MCF 10A (cell line): Measurements from ENCODE around the gene CNPY1. TPM values are rescaled to one million over a fixed set of nuclear protein-coding genes. Genes with fewer than 3 reads are reported as not detected.
A peak's percentile ranks its signal among the peaks of the same experiment; 100 is the strongest.

Experiments
- BruUV-seq: library from RNA; stranded (reverse); fragments of 400-500 nt; replicated peaks from 2 replicates; lab custom pipeline; 2021; lab: Mats Ljungman, UMichigan
- CTCF ChIA-PET: fragments of 300-600 bp; sonication (Branson Sonifier 250); formaldehyde crosslinking; extraction: SDS; loops from one replicate; lab custom pipeline; 2021; ENCODE audit warnings: antibody characterized with exemption, inconsistent platforms; lab: Yijun Ruan, JAX
- POLR2A ChIA-PET: fragments of 300-600, 350-650 bp; sonication (Branson Sonifier 250); formaldehyde crosslinking; extraction: SDS; loops from one replicate; lab custom pipeline; 2020; ENCODE audit warnings: antibody characterized with exemption, inconsistent platforms; lab: Yijun Ruan, JAX
- DNase-seq: peaks from one replicate; pipeline ENCODE4 v3.0.0-alpha.2; 2018; ENCODE audit not compliant: unreplicated experiment
- H3K27ac Mint-ChIP-seq: one replicate; pipeline ENCODE4 v1.8.0; 2022; ENCODE audit warnings: mild to moderate bottlenecking, low read depth, mixed read lengths; ENCODE audit not compliant: unreplicated experiment
- H3K27me3 Mint-ChIP-seq: one replicate; pipeline ENCODE4 v1.8.0; 2022; ENCODE audit warnings: mixed read lengths; ENCODE audit not compliant: insufficient read depth, unreplicated experiment
- H3K36me3 Mint-ChIP-seq: one replicate; pipeline ENCODE4 v1.8.0; 2022; ENCODE audit warnings: mild to moderate bottlenecking, moderate library complexity, mixed read lengths; ENCODE audit not compliant: insufficient read depth, unreplicated experiment
- H3K4me1 Mint-ChIP-seq: one replicate; pipeline ENCODE4 v1.8.0; 2022; ENCODE audit warnings: mixed read lengths; ENCODE audit not compliant: insufficient read depth, unreplicated experiment
- H3K4me3 Mint-ChIP-seq: one replicate; pipeline ENCODE4 v1.8.0; 2022; ENCODE audit warnings: mild to moderate bottlenecking, moderate library complexity, mixed read lengths; ENCODE audit not compliant: unreplicated experiment
- H3K9me3 Mint-ChIP-seq: one replicate; pipeline ENCODE4 v1.8.0; 2022; ENCODE audit warnings: mixed read lengths; ENCODE audit not compliant: unreplicated experiment
- intact Hi-C: fragments of 100-400 bp; cut with micrococcal nuclease; formaldehyde crosslinking; loops from 2 replicates; pipeline ENCODE4 v1.14.1; 2022
- total RNA-seq: library from RNA; stranded (reverse); gene quantifications from 2 replicates; pipeline ENCODE4 v1.2.3, GENCODE V29; 2022
- TF ChIP-seq, protein P1 (sequence below): fragments of 200-600 bp; IDR thresholded peaks from one replicate; pipeline ENCODE4 v1.8.0; 2022; ENCODE audit warnings: antibody characterized with exemption, mild to moderate bottlenecking; ENCODE audit not compliant: unreplicated experiment

The CNPY1 gene
- total RNA-seq, 1 experiment from 2014 or later = not detected

DNA sequence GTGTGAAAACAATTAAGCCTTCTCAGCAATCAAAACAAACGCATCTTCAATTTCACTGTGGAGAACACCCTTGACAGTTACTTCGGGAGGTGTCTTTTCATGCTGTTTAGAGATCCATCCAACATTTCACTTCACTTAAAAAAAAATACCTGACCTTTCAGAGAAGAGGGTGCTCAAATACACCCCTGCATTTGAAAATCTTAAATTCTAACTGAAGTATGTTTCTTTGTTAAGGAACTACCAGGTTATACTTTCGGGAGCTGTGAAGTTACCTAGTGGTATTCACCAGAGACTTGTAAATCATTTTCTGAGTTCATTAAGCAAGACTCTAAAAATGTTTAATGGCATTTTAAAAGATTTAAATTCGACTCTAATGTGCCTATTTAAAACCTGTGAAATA lies 38.8 kb downstream of the CNPY1 start:
- TF ChIP-seq, protein P1, sequence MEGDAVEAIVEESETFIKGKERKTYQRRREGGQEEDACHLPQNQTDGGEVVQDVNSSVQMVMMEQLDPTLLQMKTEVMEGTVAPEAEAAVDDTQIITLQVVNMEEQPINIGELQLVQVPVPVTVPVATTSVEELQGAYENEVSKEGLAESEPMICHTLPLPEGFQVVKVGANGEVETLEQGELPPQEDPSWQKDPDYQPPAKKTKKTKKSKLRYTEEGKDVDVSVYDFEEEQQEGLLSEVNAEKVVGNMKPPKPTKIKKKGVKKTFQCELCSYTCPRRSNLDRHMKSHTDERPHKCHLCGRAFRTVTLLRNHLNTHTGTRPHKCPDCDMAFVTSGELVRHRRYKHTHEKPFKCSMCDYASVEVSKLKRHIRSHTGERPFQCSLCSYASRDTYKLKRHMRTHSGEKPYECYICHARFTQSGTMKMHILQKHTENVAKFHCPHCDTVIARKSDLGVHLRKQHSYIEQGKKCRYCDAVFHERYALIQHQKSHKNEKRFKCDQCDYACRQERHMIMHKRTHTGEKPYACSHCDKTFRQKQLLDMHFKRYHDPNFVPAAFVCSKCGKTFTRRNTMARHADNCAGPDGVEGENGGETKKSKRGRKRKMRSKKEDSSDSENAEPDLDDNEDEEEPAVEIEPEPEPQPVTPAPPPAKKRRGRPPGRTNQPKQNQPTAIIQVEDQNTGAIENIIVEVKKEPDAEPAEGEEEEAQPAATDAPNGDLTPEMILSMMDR = no peak
- intact Hi-C loops = loop anchor here (10.0 kb wide), 1 partner anchor 123 kb away; no protein-coding TSS in a partner anchor
- Mint-ChIP-seq H3K4me1 (peaks cover 6% of the 10 kb centered on the region), H3K36me3 (no peaks in the 10 kb centered on the region), H3K4me3 (no peak overlapping the region), H3K27me3 (peaks cover 100% of the 10 kb centered on the region), H3K9me3 (no peaks in the 10 kb centered on the region), H3K27ac (no peak overlapping the region)
- DNase-seq = no peak
- ChIA-PET POLR2A (interaction anchor here (0.6 to 0.7 kb wide), 2 partner anchors 31 to 511 kb away, joined by 3 read pairs; no protein-coding TSS in a partner anchor), CTCF (interaction anchor here (0.7 kb wide), 1 partner anchor 37 kb away, joined by 3 read pairs; no protein-coding TSS in a partner anchor)
- BruUV-seq = no TSS peak

DNA sequence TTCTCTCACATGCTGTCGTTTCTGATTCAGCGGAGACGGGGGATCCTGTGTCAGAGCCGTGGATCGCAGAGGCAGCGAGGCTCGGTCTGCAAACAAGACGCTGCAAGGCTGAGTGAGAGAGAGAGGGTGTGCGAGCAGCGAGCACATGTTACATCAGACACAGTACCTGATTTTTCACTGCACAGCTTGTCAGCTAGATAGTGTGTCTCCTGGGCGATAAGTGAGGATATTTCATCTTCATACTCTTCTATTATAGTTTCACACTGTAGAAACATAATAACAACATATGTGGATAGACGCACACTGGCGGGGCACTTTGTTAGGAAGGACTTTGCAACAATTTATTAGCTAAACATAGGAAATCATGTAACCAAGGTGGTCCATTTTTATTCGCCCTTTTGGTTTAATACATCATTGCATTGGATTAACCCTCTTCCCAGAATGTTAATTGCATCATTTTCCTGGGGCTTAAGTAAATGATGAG lies 39.5 kb downstream of the CNPY1 start:
- H3K36me3 Mint-ChIP-seq = no peaks in the 10 kb centered on the region
- H3K9me3 Mint-ChIP-seq = no peaks in the 10 kb centered on the region
- peak overlapping the region; percentile 21 for H3K4me3 Mint-ChIP-seq
- BruUV-seq = no TSS peak
- intact Hi-C loops = loop anchor here (10.0 kb wide), 1 partner anchor 122 kb away; no protein-coding TSS in a partner anchor
- H3K27ac Mint-ChIP-seq = no peak overlapping the region
- no peak for DNase-seq
- peaks cover 6% of the 10 kb centered on the region for H3K4me1 Mint-ChIP-seq
- ChIA-PET CTCF (interaction anchor here (0.7 to 1.0 kb wide), 2 partner anchors 38 to 70 kb away, joined by 3 to 4 read pairs; no protein-coding TSS in a partner anchor), POLR2A (interaction anchor here (0.6 to 0.7 kb wide), 2 partner anchors 31 to 510 kb away, joined by 3 read pairs; no protein-coding TSS in a partner anchor)
- TF ChIP-seq, protein P1 = no peak
- peaks cover 100% of the 10 kb centered on the region for H3K27me3 Mint-ChIP-seq

DNA sequence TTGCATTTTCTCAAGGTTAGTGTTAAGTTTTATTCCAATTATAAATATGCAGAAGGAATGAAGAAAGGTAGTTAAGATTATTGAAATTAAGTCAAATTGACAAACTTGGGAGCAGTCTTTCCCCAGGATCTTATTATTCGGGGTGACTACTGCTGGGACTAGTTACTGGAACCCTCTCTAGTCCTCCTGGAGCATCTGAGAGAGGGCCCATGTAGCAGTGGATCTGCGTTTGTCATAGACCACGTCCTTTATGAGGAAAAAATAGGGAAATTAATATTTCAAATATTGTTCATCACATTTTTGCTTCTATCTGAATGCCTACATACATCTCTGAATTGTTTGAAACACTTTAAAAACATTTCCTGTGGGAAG lies 41.0 kb downstream of the CNPY1 start:
- TF ChIP-seq, protein P1 = no peak
- Mint-ChIP-seq H3K4me3 (no peak overlapping the region), H3K27me3 (peaks cover 100% of the 10 kb centered on the region), H3K4me1 (peaks cover 6% of the 10 kb centered on the region), H3K36me3 (no peaks in the 10 kb centered on the region), H3K9me3 (no peaks in the 10 kb centered on the region), H3K27ac (no peak overlapping the region)
- POLR2A ChIA-PET = no interaction called here
- no TSS peak for BruUV-seq
- no peak for DNase-seq
- intact Hi-C loops = loop anchor here (10.0 kb wide), 1 partner anchor 121 kb away; no protein-coding TSS in a partner anchor
- CTCF ChIA-PET = interaction anchor here (0.6 to 0.8 kb wide), 3 partner anchors 36 to 126 kb away, joined by 3 to 4 read pairs (median 3); no protein-coding TSS in a partner anchor

DNA sequence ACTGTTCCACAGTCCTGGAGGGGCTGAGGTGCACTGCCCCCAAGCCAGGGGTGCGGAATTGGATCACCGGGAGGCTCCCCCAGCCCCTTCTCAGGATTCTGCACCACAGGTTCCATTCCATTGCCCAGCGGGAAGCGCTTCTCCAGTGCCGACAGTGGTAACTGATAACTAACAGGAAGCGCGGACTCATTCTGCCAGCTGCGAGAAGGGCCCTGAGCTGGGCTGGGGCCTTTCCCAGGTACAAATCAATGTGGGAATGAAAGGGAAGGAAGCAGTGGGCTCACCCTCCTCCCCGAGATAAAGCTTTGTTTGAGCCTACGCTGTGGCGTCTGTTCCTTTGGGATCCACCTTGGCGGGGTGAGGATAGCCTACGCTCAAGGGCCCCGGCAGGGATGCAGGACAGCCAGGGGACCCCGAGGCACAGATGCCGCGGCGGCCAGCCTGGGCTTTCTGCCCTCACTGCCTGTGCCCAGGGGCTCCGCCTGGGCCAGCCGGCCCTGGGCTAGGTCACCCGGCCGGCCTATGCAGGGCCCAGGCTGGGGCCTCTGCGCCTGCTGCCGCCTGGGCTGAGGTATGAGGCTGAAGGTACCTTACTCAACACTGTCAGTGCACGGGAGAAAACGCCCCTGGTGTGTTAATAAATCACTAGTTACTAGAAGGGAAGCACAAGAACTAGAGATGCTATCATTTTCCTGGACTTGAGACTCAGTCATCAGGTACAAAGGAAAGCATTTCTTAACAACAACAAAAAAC lies 49.0 kb downstream of the CNPY1 start:
- Mint-ChIP-seq H3K4me3 (no peak overlapping the region), H3K9me3 (no peaks in the 10 kb centered on the region), H3K27me3 (peaks cover 65% of the 10 kb centered on the region), H3K4me1 (no peaks in the 10 kb centered on the region), H3K36me3 (no peaks in the 10 kb centered on the region), H3K27ac (no peak overlapping the region)
- POLR2A ChIA-PET = no interaction called here
- TF ChIP-seq, protein P1 = no peak
- CTCF ChIA-PET = interaction anchor here (0.6 kb wide), 1 partner anchor 51 kb away, joined by 3 read pairs; no protein-coding TSS in a partner anchor
- intact Hi-C loops = no loop called here
- no TSS peak for BruUV-seq
- DNase-seq = no peak
